B cell (primary cell): Measurements from ENCODE around the gene COLEC12. TPM values are rescaled to one million over a fixed set of nuclear protein-coding genes. Genes with fewer than 3 reads are reported as not detected.

Experiments
- ATAC-seq: fragments of 200-7000 bp; cut with Tn5 transposase; one replicate; pipeline ENCODE4 v1.10.0; 2021; ENCODE audit warnings: low read depth, mild to moderate bottlenecking, moderate number of reproducible peaks, moderate library complexity
- CTCF ChIA-PET: fragments of 350-600 bp; sonication (Branson Sonifier 250); formaldehyde crosslinking; loops from one replicate; lab custom pipeline; 2021; ENCODE audit warnings: antibody characterized with exemption, inconsistent platforms; lab: Charles Lee
- POLR2A ChIA-PET: fragments of 350-600 bp; sonication (Branson Sonifier 250); formaldehyde crosslinking; loops from one replicate; lab custom pipeline; 2021; ENCODE audit warnings: antibody characterized with exemption; lab: Charles Lee
- DNase-seq: peaks from one replicate; pipeline ENCODE4 v3.0.0; 2013
- H2AFZ ChIP-seq: 2 replicates; pipeline ENCODE4 v1.6.1; 2012; ENCODE audit warnings: mild to moderate bottlenecking, low read depth, low read length; ENCODE audit not compliant: insufficient read depth, poor library complexity, severe bottlenecking
- H3K27ac ChIP-seq, 2 donors: 1 replicate in 1 of 2; 2 replicates in 1 of 2; pipeline ENCODE4 v1.5.1; 2012 to 2013; ENCODE audit warnings: low read length in 2 of 2, mild to moderate bottlenecking in 2 of 2, moderate library complexity in 1 of 2
- H3K27me3 ChIP-seq, 4 experiments: fragments of 200-600 bp in 1 of 4; sonication (generic) in 1 of 4; replicated peaks in 1 of 4; 1 replicate in 2 of 4; 2 replicates in 2 of 4; pipeline versions ENCODE4 v1.6.1 to v1.7.0; 2013 to 2016; ENCODE audit warnings: low read length in 3 of 4, mild to moderate bottlenecking in 2 of 4, mixed read lengths in 1 of 4, moderate library complexity in 1 of 4; ENCODE audit not compliant: insufficient read depth in 4 of 4, control insufficient read depth in 3 of 4; ENCODE audit errors: control extremely low read depth in 1 of 4
- H3K36me3 ChIP-seq, 2 experiments: replicated peaks in 1 of 2; 1 replicate in 1 of 2; 2 replicates in 1 of 2; pipeline versions ENCODE4 v1.6.1 to v1.7.1; 2013; ENCODE audit warnings: low read length in 1 of 2; ENCODE audit not compliant: insufficient read depth in 2 of 2, control insufficient read depth in 1 of 2; ENCODE audit errors: control extremely low read depth in 1 of 2, extremely low read depth in 1 of 2
- H3K4me1 ChIP-seq, 2 donors: fragments of 200-600 bp in 1 of 2; sonication (generic) in 1 of 2; 1 replicate in 1 of 2; 2 replicates in 1 of 2; pipeline versions ENCODE4 v1.5.1 to v1.6.1; 2013 to 2017; ENCODE audit warnings: low read length in 2 of 2; ENCODE audit not compliant: control insufficient read depth in 2 of 2, insufficient read depth in 2 of 2
- H3K4me2 ChIP-seq: replicated peaks from 2 replicates; pipeline ENCODE3; 2012; ENCODE audit warnings: mild to moderate bottlenecking, low read depth, low read length; ENCODE audit not compliant: poor library complexity, severe bottlenecking
- H3K4me3 ChIP-seq, 5 experiments: fragments of 200-600 bp in 1 of 5; sonication (generic) in 1 of 5; 1 replicate in 3 of 5; 2 replicates in 2 of 5; pipeline versions ENCODE4 v1.5.1 to v1.7.0; 2011 to 2016; ENCODE audit warnings: low read length in 4 of 5, mild to moderate bottlenecking in 4 of 5, low read depth in 2 of 5, control low read depth in 1 of 5, moderate library complexity in 1 of 5; ENCODE audit not compliant: insufficient read depth in 1 of 5; ENCODE audit errors: control extremely low read depth in 1 of 5, extremely low read depth in 1 of 5
- H3K79me2 ChIP-seq: fragments of 200-600 bp; sonication (generic); one replicate; pipeline ENCODE4 v1.6.0; 2016; ENCODE audit warnings: low read length; ENCODE audit not compliant: control insufficient read depth, insufficient read depth
- H3K9ac ChIP-seq: fragments of 200-600 bp; sonication (generic); 2 replicates; pipeline ENCODE4 v1.6.1; 2017; ENCODE audit warnings: mild to moderate bottlenecking, low read length, moderate library complexity
- H3K9me3 ChIP-seq, 3 donors: one replicate each; pipeline versions ENCODE4 v1.6.1 to v1.7.1; 2013; ENCODE audit warnings: low read length in 2 of 3; ENCODE audit not compliant: control insufficient read depth in 2 of 3, insufficient read depth in 1 of 3; ENCODE audit errors: control extremely low read depth in 1 of 3
- H4K20me1 ChIP-seq: 2 replicates; pipeline ENCODE4 v1.6.0; 2012; ENCODE audit warnings: mild to moderate bottlenecking, low read length; ENCODE audit not compliant: insufficient read depth, control insufficient read depth, poor library complexity, severe bottlenecking
- H3K27ac Mint-ChIP-seq: one replicate; pipeline ENCODE4 v1.8.0; 2021; ENCODE audit warnings: mixed read lengths
- H3K27me3 Mint-ChIP-seq: one replicate; pipeline ENCODE4 v1.8.0; 2021; ENCODE audit warnings: mixed read lengths
- H3K4me1 Mint-ChIP-seq: one replicate; pipeline ENCODE4 v1.8.0; 2021; ENCODE audit warnings: mixed read lengths
- H3K4me3 Mint-ChIP-seq: one replicate; pipeline ENCODE4 v1.8.0; 2021; ENCODE audit warnings: mixed read lengths
- H3K9me3 Mint-ChIP-seq: one replicate; pipeline ENCODE4 v1.8.0; 2022; ENCODE audit warnings: mixed read lengths; ENCODE audit not compliant: insufficient read depth
- EZH2 ChIP-seq: IDR thresholded peaks from 2 replicates; pipeline ENCODE4 v1.6.1; 2012; ENCODE audit warnings: borderline replicate concordance, low read depth, mild to moderate bottlenecking, moderate library complexity, low read length; ENCODE audit not compliant: insufficient read depth, poor library complexity, severe bottlenecking
- WGBS: methylation state at CpG from one replicate; pipeline ENCODE4 v1.1.5; 2013; ENCODE audit warnings: missing lambda C conversion rate; ENCODE audit not compliant: insufficient coverage; 5-methylcytosine and 5-hydroxymethylcytosine counted together
- intact Hi-C: fragments of 100-400 bp; cut with micrococcal nuclease; formaldehyde crosslinking; loops from one replicate; pipeline ENCODE4 v1.10.0; 2022
- polyA plus RNA-seq: library from polyadenylated mRNA; depleted of rRNA; stranded (reverse); fragments of >200 nt; gene quantifications from 2 replicates; pipeline ENCODE4 v1.2.3, GENCODE V29; 2012
- total RNA-seq, 2 donors: library from RNA; stranded (reverse); fragments of 120-200 nt in 1 of 2; gene quantifications; 1 replicate in 1 of 2; 2 replicates in 1 of 2; pipeline versions ENCODE4 v1.2.3 to v1.2.4, GENCODE V29; 2013 to 2022
- TF ChIP-seq, protein P1 (sequence below): fragments of 200-600 bp; IDR thresholded peaks from one replicate; pipeline ENCODE4 v1.8.0; 2022; ENCODE audit warnings: antibody characterized with exemption, mild to moderate bottlenecking

Gene COLEC12
- total and polyA plus RNA-seq, 2 donors (not counting 1 experiment from before 2014, with no cell fraction given) = not detected

DNA sequence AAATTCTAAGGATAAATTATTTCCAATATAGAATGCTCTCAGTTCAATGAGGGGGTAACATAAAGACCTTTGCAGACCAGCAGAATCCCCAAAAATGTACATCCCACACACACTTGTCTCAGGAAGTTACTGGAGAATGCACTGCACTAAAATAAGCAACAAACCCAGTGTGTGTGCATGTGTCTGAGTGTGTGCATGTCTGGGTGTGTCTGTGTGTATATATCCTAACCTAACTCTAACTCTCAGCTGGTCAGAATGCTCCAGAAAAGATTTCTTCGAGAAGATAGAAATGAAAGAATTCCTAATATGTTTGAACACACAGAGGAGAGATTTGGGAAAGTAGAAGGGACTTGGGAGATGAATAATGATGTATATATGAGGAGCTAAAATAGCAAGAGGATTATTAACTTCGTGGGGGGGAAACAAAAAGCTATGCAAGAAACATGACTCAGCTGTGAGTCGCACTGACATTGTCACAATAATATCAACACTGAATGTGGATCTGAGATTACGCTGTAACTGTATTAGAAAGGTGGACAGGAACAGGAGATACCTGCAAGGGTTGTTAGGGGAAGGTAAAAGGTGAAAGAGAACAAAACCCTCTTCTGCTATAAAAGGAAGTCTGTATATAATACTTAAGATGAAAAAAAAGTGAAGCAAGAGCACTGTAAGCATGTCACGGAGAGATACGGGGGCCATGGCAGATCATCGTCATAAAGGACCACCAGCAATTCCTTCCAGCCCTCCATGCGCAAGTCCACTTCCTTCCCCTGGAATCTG is 11.1 kb downstream of the COLEC12 start:
- TF ChIP-seq EZH2 = no peak
- TF ChIP-seq, protein P1, sequence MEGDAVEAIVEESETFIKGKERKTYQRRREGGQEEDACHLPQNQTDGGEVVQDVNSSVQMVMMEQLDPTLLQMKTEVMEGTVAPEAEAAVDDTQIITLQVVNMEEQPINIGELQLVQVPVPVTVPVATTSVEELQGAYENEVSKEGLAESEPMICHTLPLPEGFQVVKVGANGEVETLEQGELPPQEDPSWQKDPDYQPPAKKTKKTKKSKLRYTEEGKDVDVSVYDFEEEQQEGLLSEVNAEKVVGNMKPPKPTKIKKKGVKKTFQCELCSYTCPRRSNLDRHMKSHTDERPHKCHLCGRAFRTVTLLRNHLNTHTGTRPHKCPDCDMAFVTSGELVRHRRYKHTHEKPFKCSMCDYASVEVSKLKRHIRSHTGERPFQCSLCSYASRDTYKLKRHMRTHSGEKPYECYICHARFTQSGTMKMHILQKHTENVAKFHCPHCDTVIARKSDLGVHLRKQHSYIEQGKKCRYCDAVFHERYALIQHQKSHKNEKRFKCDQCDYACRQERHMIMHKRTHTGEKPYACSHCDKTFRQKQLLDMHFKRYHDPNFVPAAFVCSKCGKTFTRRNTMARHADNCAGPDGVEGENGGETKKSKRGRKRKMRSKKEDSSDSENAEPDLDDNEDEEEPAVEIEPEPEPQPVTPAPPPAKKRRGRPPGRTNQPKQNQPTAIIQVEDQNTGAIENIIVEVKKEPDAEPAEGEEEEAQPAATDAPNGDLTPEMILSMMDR = no peak
- no peaks in the 10 kb centered on the region for H3K4me1 ChIP-seq
- CTCF ChIA-PET = no interaction called here
- no peak overlapping the region for H3K9ac ChIP-seq
- no peaks in the 10 kb centered on the region for H4K20me1 ChIP-seq
- no peaks in the 10 kb centered on the region for H3K4me1 Mint-ChIP-seq
- intact Hi-C loops = no loop called here
- H3K27ac Mint-ChIP-seq = no peak overlapping the region
- H3K36me3 ChIP-seq = no peaks in the 10 kb centered on the region
- peaks cover 2% of the 10 kb centered on the region for H3K9me3 Mint-ChIP-seq
- no peak overlapping the region for H3K4me2 ChIP-seq
- no peaks in the 10 kb centered on the region for H3K27me3 ChIP-seq
- 100% methylated on average over 1 of the region's 8 CpGs for WGBS
- no peak overlapping the region for H2AFZ ChIP-seq
- H3K27ac ChIP-seq = no peak overlapping the region
- POLR2A ChIA-PET = no interaction called here
- peaks cover 0 to 3% (median 0%) of the 10 kb centered on the region in 3 donors for H3K9me3 ChIP-seq
- DNase-seq = no peak
- peaks cover 19% of the 10 kb centered on the region for H3K27me3 Mint-ChIP-seq
- no peak overlapping the region for H3K4me3 Mint-ChIP-seq
- H3K4me3 ChIP-seq = no peak overlapping the region
- no peaks in the 10 kb centered on the region for H3K79me2 ChIP-seq
- ATAC-seq = no peak

DNA sequence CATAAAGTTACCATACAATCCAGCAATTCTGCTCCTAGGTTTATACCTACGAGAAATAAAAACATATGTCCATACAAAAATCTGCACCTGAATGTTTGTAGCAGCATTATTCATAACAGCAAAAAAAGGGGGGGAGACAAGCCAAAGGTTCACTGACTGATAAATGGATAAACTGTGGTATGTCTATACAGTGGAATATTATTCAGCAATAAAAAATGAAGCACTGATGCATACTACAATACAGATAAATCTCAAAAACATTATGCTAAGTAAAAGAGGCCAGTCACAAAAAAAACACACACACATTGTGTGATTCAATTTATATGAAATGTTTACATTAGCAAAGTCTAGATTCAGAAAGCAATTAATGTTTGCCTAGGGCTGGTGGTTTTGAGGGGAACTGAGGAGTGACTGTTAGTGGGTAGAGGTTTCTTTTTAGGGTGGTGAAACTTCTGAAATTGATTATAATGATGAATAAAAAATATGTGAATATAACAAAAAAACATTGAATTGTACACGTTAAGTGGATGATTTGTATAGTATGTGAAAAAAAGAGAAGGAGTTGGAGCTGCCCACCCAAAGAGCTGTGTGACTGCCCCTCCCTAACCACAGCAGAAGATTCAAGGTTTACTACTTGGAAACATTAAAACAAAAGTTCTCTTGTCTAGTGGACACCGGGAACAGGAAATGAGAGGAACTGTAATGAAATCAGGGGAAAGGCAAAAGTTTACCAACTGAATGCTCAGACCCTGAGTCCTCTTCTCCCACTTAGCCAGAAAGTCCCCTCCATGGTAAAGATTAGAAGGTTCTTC is 13.4 kb downstream of the COLEC12 start:
- H3K9me3 Mint-ChIP-seq = peaks cover 2% of the 10 kb centered on the region
- TF ChIP-seq, protein P1 = no peak
- no peak for TF ChIP-seq EZH2
- Histone ChIP-seq H3K4me3 (no peak overlapping the region), H3K36me3 (no peaks in the 10 kb centered on the region), H3K4me2 (no peak overlapping the region), H3K79me2 (no peaks in the 10 kb centered on the region), H4K20me1 (no peaks in the 10 kb centered on the region), H3K27ac (no peak overlapping the region), H3K27me3 (no peaks in the 10 kb centered on the region), H3K9me3 (peaks cover 0 to 3% (median 0%) of the 10 kb centered on the region in 3 donors), H2AFZ (no peak overlapping the region), H3K4me1 (no peaks in the 10 kb centered on the region), H3K9ac (no peak overlapping the region)
- ChIA-PET CTCF (no interaction called here), POLR2A (no interaction called here)
- H3K27me3 Mint-ChIP-seq = peaks cover 20% of the 10 kb centered on the region
- no peak for ATAC-seq
- no peaks in the 10 kb centered on the region for H3K4me1 Mint-ChIP-seq
- H3K4me3 Mint-ChIP-seq = no peak overlapping the region
- no peak overlapping the region for H3K27ac Mint-ChIP-seq
- no CpG with 5 or more reads among the region's 3 CpGs for WGBS
- intact Hi-C loops = no loop called here
- no peak for DNase-seq
